GM12878 (cell line): ENCODE measurements around the gene MRTFA. TPM values are rescaled to one million over a fixed set of nuclear protein-coding genes. Genes with fewer than 3 reads are reported as not detected.

ENCODE experiments used
- ATAC-seq: fragments of 200-7000 bp; cut with Tn5 transposase; 3 replicates; pipeline ENCODE4 v1.9.1; 2020; ENCODE audit warnings: mild to moderate bottlenecking, moderate library complexity
- BruUV-seq: library from RNA; stranded (reverse); fragments of 400-500 nt; replicated peaks from 2 replicates; lab custom pipeline; 2021; lab: Mats Ljungman, UMichigan
- CTCF ChIA-PET: fragments of 300-600 bp; sonication (Branson Sonifier 250); formaldehyde crosslinking; extraction: SDS; loops from one replicate; lab custom pipeline; 2021; ENCODE audit warnings: inconsistent platforms; lab: Yijun Ruan, JAX
- POLR2A ChIA-PET: fragments of 350-600 bp; formaldehyde crosslinking; extraction: SDS; loops from one replicate; lab custom pipeline; 2021; ENCODE audit warnings: inconsistent platforms; lab: Charles Lee
- RAD21 ChIA-PET: fragments of 300-600 bp; sonication (Branson Sonifier 250); formaldehyde crosslinking; loops from one replicate; lab custom pipeline; 2023; ENCODE audit warnings: antibody characterized with exemption; ENCODE audit not compliant: unreplicated experiment; lab: Charles Lee
- SMC1A ChIA-PET: fragments of 300-600 bp; sonication (Branson Sonifier 250); formaldehyde crosslinking; loops from one replicate; lab custom pipeline; 2023; ENCODE audit not compliant: unreplicated experiment, uncharacterized antibody; lab: Charles Lee
- DNase-seq: peaks from one replicate; pipeline ENCODE4 v3.0.0-alpha.2; 2011; ENCODE audit warnings: low read depth, low spot score
- FAIRE-seq: peaks from 3 replicates; lab custom pipeline; 2011; peaks lifted over from hg19 to GRCh38; lab: Jason Lieb, UNC
- H2AFZ ChIP-seq: 2 replicates; pipeline ENCODE4 v1.6.0; 2011; ENCODE audit warnings: low read depth, low read length, control low read depth; ENCODE audit not compliant: control insufficient read depth
- H3K27ac ChIP-seq: 2 replicates; pipeline ENCODE4 v1.5.1; 2011; ENCODE audit warnings: control low read depth; ENCODE audit not compliant: control insufficient read depth, insufficient read depth
- H3K27me3 ChIP-seq, 2 experiments: replicated peaks in 1 of 2; 2 replicates each; pipeline versions ENCODE4 v1.6.0 to v1.6.1; 2011; ENCODE audit warnings: low read length in 1 of 2; ENCODE audit not compliant: control insufficient read depth in 2 of 2, insufficient read depth in 2 of 2
- H3K36me3 ChIP-seq, 2 experiments: 2 replicates each; pipeline ENCODE4 v1.5.1; 2011; ENCODE audit warnings: low read length in 1 of 2; ENCODE audit not compliant: control insufficient read depth in 2 of 2, insufficient read depth in 2 of 2
- H3K4me1 ChIP-seq: 2 replicates; pipeline ENCODE4 v1.6.1; 2011; ENCODE audit warnings: mild to moderate bottlenecking, low read length, moderate library complexity, mixed read lengths; ENCODE audit not compliant: control insufficient read depth, insufficient read depth
- H3K4me2 ChIP-seq: 2 replicates; pipeline ENCODE4 v1.6.0; 2011; ENCODE audit warnings: control low read depth; ENCODE audit not compliant: control insufficient read depth, insufficient read depth
- H3K4me3 ChIP-seq: fragments of 200-600 bp; sonication (generic); 2 replicates; pipeline ENCODE4 v1.5.1; 2016
- H3K79me2 ChIP-seq: 2 replicates; pipeline ENCODE4 v1.6.0; 2011; ENCODE audit warnings: low read length; ENCODE audit not compliant: control insufficient read depth, insufficient read depth
- H3K9ac ChIP-seq: 2 replicates; pipeline ENCODE4 v1.8.0; 2011; ENCODE audit warnings: low read length, control low read depth, mixed read lengths; ENCODE audit not compliant: control insufficient read depth, insufficient read depth
- H3K9me3 ChIP-seq: replicated peaks from 3 replicates; pipeline ENCODE4 v1.5.1; 2011; ENCODE audit warnings: mild to moderate bottlenecking, low read length; ENCODE audit not compliant: control insufficient read depth, insufficient read depth
- H4K20me1 ChIP-seq: 2 replicates; pipeline ENCODE4 v1.6.0; 2011; ENCODE audit not compliant: control insufficient read depth, insufficient read depth
- ASH2L ChIP-seq: fragments of 300-600, 200-600 bp; sonication (generic); IDR thresholded peaks from 2 replicates; pipeline ENCODE4 v1.6.1; 2017; ENCODE audit warnings: low read depth, mild to moderate bottlenecking, borderline replicate concordance
- BCL11A ChIP-seq: IDR thresholded peaks from 2 replicates; pipeline ENCODE4 v1.6.1; 2011; ENCODE audit warnings: low read depth, low read length
- NFXL1 ChIP-seq: fragments of 450-650 bp; IDR thresholded peaks from 2 replicates; pipeline ENCODE4 v1.6.1; 2017; ENCODE audit warnings: antibody characterized with exemption, mild to moderate bottlenecking, borderline replicate concordance
- RAD21 ChIP-seq: IDR thresholded peaks from 2 replicates; pipeline ENCODE4 v1.6.1; 2011; ENCODE audit warnings: mild to moderate bottlenecking, low read depth, low read length, moderate library complexity; ENCODE audit not compliant: insufficient read depth
- SMC3 ChIP-seq: IDR thresholded peaks from 2 replicates; pipeline ENCODE4 v1.6.1; 2011; ENCODE audit warnings: low read length, improper control_type of control experiment, borderline replicate concordance
- TBL1XR1 ChIP-seq: IDR thresholded peaks from 2 replicates; pipeline ENCODE4 v1.6.1; 2012; ENCODE audit warnings: low read depth, low read length, improper control_type of control experiment
- YBX1 ChIP-seq: fragments of 450-650 bp; IDR thresholded peaks from 2 replicates; pipeline ENCODE4 v1.6.1; 2016; ENCODE audit warnings: antibody characterized with exemption
- WGBS: methylation state at CpG from one replicate; pipeline ENCODE4 v1.1.6; 2016; ENCODE audit warnings: low lambda C conversion rate; ENCODE audit not compliant: insufficient replicate concordance, insufficient coverage; ENCODE audit errors: missing lambda C conversion rate; 5-methylcytosine and 5-hydroxymethylcytosine counted together
- in situ Hi-C: fragments of 300-500 bp; cut with MboI; formaldehyde crosslinking; loops from 9 replicates; pipeline ENCODE4 v1.14.3; 2018; ENCODE audit warnings: mixed read lengths
- intact Hi-C: fragments of 100-400 bp; cut with micrococcal nuclease; formaldehyde crosslinking; loops from one replicate; pipeline ENCODE4 v1.14.2; 2022; ENCODE audit not compliant: unreplicated experiment
- polyA plus RNA-seq, 11 experiments: library from polyadenylated mRNA; depleted of rRNA in 4 of 11; unstranded in 6 of 11; stranded (reverse) in 5 of 11; fragments of >200 nt; fragmentation: Nextera tagmentation in 4 of 11; fragmentation: Illumina TruSeq in 1 of 11; extraction: Ambion mirVana in 4 of 11; extraction: Trizol in 1 of 11; gene quantifications; 1 replicate in 1 of 11; 2 replicates in 10 of 11; pipeline versions ENCODE4 v1.2.1 to v1.2.3, GENCODE V29; 2011 to 2016; ENCODE audit warnings: inconsistent platforms in 2 of 11, missing spikeins in 2 of 11, low read depth in 1 of 11
- total RNA-seq, 4 experiments: library from RNA; depleted of rRNA in 3 of 4; stranded (reverse); fragments of >200 nt in 3 of 4; fragmentation: Illumina TruSeq in 1 of 4; extraction: Trizol in 1 of 4; gene quantifications; 2 replicates each; pipeline versions ENCODE4 v1.2.1 to v1.2.3, GENCODE V29; 2013 to 2021
- TF ChIP-seq, protein P1 (sequence below): fragments of 450-650 bp; IDR thresholded peaks from 2 replicates; pipeline ENCODE4 v1.6.1; 2018; ENCODE audit warnings: mild to moderate bottlenecking, low read depth, moderate library complexity; ENCODE audit not compliant: partially characterized antibody
- TF ChIP-seq, protein P2 (sequence below): fragments of 450-650 bp; IDR thresholded peaks from 2 replicates; pipeline ENCODE4 v1.6.1; 2017; ENCODE audit warnings: mild to moderate bottlenecking, low read depth, inconsistent platforms; ENCODE audit not compliant: poor library complexity, severe bottlenecking

Gene MRTFA
- total and polyA plus RNA-seq, 10 of the 15 experiments (the other 5 are each of a cell fraction or from before 2014, with no cell fraction given): 2.0 to 63.9 (median 17.9) TPM

DNA sequence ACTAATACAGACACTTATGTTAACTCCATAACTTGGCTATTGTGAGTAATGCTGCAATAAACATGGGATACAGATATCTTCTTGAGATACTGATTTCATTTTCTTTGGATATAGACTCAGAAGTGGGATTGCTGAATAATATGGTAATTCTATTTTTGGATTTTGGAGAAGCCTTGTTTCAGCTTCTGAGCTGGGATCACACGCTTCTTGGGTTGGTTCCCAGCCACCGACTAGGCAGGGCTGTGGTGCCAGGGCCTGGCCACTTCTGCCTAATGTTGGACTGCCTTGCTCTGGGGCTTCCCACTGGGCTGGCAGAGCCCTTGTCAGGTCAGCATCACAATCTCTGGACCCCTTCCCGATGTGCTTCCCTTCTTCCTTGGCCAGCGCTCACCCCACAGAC is 28.8 kb upstream of the MRTFA start:
- Histone ChIP-seq H2AFZ (no peak overlapping the region), H3K79me2 (no peaks in the 10 kb centered on the region), H3K27me3 (no peaks in the 10 kb centered on the region), H3K4me1 (peaks cover 9% of the 10 kb centered on the region), H4K20me1 (no peaks in the 10 kb centered on the region), H3K9me3 (no peaks in the 10 kb centered on the region; the same call in 2 of the 3 replicates), H3K27ac (no peak overlapping the region), H3K4me3 (no peak overlapping the region), H3K4me2 (no peak overlapping the region), H3K36me3 (no peaks in the 10 kb centered on the region), H3K9ac (no peak overlapping the region)
- ChIA-PET POLR2A (no interaction called here), SMC1A (interaction anchor here (0.9 kb wide), 1 partner anchor 17 kb away, joined by 3 read pairs; no protein-coding TSS in a partner anchor), RAD21 (no interaction called here), CTCF (interaction anchor here (0.8 to 1.2 kb wide), 4 partner anchors 10 to 228 kb away, joined by 3 to 5 read pairs (median 4); no protein-coding TSS in a partner anchor)
- no peak for TF ChIP-seq SMC3
- TF ChIP-seq ASH2L: no peak
- FAIRE-seq: no peak
- BruUV-seq: no TSS peak
- ATAC-seq: no peak
- intact Hi-C loops (no loop called here), in situ Hi-C loops (no loop called here)
- WGBS: 70% methylated on average over 4 of the region's 4 CpGs
- DNase-seq: no peak

GRCh38 chr22:40661671-40662070 is 25.2 kb upstream of the MRTFA start:
- H3K4me2 ChIP-seq: no peak overlapping the region
- RAD21 ChIA-PET: no interaction called here
- H3K27ac ChIP-seq: no peak overlapping the region
- SMC1A ChIA-PET: interaction anchor here (2.1 kb wide), 1 partner anchor 237 kb away, joined by 4 read pairs; no protein-coding TSS in a partner anchor
- POLR2A ChIA-PET: interaction anchor here (0.9 kb wide), 1 partner anchor 8 kb away, joined by 3 read pairs; no protein-coding TSS in a partner anchor
- H2AFZ ChIP-seq: no peak overlapping the region
- whole genome bisulfite sequencing: 67% methylated on average over 7 of the region's 7 CpGs
- H3K27me3 ChIP-seq: no peaks in the 10 kb centered on the region
- H3K79me2 ChIP-seq: no peaks in the 10 kb centered on the region
- no peak overlapping the region for H3K9ac ChIP-seq
- CTCF ChIA-PET: no interaction called here
- FAIRE-seq (no peak), ATAC-seq (no peak), DNase-seq (no peak)
- intact Hi-C loops: no loop called here
- no TSS peak for BruUV-seq
- H4K20me1 ChIP-seq: no peaks in the 10 kb centered on the region
- H3K4me3 ChIP-seq: no peak overlapping the region
- H3K4me1 ChIP-seq: peaks cover 9% of the 10 kb centered on the region
- no peaks in the 10 kb centered on the region for H3K36me3 ChIP-seq
- no peaks in the 10 kb centered on the region for H3K9me3 ChIP-seq
- in situ Hi-C loops: no loop called here
- TF ChIP-seq, protein P1, sequence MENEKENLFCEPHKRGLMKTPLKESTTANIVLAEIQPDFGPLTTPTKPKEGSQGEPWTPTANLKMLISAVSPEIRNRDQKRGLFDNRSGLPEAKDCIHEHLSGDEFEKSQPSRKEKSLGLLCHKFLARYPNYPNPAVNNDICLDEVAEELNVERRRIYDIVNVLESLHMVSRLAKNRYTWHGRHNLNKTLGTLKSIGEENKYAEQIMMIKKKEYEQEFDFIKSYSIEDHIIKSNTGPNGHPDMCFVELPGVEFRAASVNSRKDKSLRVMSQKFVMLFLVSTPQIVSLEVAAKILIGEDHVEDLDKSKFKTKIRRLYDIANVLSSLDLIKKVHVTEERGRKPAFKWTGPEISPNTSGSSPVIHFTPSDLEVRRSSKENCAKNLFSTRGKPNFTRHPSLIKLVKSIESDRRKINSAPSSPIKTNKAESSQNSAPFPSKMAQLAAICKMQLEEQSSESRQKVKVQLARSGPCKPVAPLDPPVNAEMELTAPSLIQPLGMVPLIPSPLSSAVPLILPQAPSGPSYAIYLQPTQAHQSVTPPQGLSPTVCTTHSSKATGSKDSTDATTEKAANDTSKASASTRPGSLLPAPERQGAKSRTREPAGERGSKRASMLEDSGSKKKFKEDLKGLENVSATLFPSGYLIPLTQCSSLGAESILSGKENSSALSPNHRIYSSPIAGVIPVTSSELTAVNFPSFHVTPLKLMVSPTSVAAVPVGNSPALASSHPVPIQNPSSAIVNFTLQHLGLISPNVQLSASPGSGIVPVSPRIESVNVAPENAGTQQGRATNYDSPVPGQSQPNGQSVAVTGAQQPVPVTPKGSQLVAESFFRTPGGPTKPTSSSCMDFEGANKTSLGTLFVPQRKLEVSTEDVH: no peak
- TF ChIP-seq RAD21 (no peak), BCL11A (no peak), NFXL1 (no peak), YBX1 (no peak), TBL1XR1 (no peak)
- TF ChIP-seq, protein P2, sequence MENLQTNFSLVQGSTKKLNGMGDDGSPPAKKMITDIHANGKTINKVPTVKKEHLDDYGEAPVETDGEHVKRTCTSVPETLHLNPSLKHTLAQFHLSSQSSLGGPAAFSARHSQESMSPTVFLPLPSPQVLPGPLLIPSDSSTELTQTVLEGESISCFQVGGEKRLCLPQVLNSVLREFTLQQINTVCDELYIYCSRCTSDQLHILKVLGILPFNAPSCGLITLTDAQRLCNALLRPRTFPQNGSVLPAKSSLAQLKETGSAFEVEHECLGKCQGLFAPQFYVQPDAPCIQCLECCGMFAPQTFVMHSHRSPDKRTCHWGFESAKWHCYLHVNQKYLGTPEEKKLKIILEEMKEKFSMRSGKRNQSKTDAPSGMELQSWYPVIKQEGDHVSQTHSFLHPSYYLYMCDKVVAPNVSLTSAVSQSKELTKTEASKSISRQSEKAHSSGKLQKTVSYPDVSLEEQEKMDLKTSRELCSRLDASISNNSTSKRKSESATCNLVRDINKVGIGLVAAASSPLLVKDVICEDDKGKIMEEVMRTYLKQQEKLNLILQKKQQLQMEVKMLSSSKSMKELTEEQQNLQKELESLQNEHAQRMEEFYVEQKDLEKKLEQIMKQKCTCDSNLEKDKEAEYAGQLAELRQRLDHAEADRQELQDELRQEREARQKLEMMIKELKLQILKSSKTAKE: no peak
